LNCaP clone FGC (cell line): ENCODE measurements around the gene CCDC112.
A peak's percentile ranks its signal among the peaks of the same experiment; 100 is the strongest.
"Not testable (repeated sequence)": the region's sequence is repeated elsewhere in the genome, so short reads cannot be mapped to it uniquely, and the experiment has no call there.

Experiments
- DNase-seq: peaks from one replicate; pipeline ENCODE4 v3.0.0-alpha.2; 2011; ENCODE audit warnings: low read depth
- H3K4me3 ChIP-seq: 2 replicates; pipeline ENCODE4 v1.5.1; 2011; ENCODE audit warnings: mild to moderate bottlenecking, low read depth, low read length, control low read depth
- CTCF ChIP-seq: IDR thresholded peaks from 2 replicates; pipeline ENCODE4 v1.5.1; 2012; ENCODE audit warnings: mild to moderate bottlenecking; ENCODE audit not compliant: control insufficient read depth, insufficient read depth; ENCODE audit errors: extremely low read depth

Gene CCDC112

DNA sequence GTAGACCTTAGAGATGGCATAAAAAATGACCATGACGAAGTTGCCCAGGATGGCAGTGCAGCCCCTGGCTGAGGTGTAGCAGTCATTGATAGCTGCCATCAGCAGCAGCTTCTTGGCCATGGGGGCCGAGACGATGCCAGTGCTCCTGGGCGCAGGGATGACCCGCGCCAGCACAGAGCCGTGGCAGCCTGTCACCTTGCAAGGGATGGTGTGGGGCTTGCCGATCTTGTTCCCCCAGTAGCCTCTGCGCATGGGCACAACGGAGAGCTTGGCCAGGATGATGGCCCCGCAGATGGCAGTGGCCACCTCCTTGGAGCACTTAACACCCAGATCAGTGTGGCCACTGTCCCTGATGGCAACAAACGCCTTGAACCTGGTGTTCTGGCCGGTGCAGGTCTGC is 31.7 kb downstream of the CCDC112 start:
- DNase-seq: no peak
- TF ChIP-seq CTCF: no peak
- no peak overlapping the region for H3K4me3 ChIP-seq

DNA sequence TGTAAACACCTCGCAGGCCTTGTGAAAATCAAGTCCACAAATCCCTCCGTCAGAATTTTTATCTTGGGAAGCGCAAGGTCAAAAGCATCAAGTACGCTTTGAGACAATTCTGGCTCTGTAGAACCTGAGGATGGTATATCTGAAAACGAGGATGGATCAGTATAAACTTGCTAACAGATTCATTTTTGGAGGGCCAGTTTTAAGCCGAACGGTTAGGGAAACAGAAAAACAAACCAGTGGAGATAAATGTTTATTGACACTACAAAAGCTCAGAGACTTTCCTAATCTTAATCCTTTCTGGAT is 33.4 kb downstream of the CCDC112 start:
- H3K4me3 ChIP-seq: peak overlapping the region; percentile 79
- TF ChIP-seq CTCF: no peak
- DNase-seq: no peak

DNA sequence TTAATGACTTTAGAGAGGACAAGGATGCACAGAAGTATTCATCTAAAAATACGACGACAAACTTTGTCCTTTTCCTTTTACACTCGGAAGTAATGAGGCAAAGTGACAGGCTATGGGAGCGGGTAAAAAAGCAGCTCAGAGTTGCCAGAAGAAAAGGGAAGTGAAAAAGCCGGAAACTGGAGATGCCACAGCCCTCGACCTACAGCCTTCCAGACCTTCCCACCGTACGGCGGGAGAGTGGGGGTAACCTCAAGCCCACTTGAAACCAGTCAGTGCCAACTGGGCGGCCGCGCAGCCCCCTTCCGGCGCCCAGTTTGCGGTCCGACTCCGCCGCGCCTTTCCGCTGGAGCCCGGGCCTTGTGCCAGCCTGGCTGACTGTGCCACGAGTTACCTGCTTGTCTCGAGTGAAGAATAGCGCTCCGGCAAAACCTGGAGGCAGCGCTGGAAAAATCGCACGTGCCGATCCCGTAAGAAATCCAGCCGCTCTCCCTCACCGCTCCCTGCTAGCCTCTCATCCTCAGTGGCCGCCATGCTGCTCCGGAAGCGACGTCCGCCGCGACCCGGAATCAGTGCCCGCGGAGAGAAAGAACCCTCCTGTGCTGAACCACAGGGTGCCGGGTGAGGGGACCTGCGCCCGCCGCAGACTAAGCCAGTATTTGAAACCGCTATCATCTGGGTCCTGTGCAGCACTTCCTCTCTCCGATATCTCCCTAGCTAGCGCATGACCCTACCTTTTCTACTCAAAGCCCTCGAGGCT is 34.0 kb downstream of the CCDC112 start, which contains the start of gene PGGT1B:
Gene PGGT1B, minus strand, starts transcription at position 557 of the 757 bp plus-strand sequence. Its CDS starts 26 bp downstream, at position 531.
- peak within 1 kb of the TSS; percentile 79 for H3K4me3 ChIP-seq
- TF ChIP-seq CTCF: no peak
- no peak for DNase-seq

- H3K4me3 ChIP-seq: peak overlapping the region; percentile 79
- no peak for TF ChIP-seq CTCF
- no peak for DNase-seq
Observed at GRCh38 chr5:115262011-115262320, 34.5 kb downstream of the CCDC112 start.

DNA sequence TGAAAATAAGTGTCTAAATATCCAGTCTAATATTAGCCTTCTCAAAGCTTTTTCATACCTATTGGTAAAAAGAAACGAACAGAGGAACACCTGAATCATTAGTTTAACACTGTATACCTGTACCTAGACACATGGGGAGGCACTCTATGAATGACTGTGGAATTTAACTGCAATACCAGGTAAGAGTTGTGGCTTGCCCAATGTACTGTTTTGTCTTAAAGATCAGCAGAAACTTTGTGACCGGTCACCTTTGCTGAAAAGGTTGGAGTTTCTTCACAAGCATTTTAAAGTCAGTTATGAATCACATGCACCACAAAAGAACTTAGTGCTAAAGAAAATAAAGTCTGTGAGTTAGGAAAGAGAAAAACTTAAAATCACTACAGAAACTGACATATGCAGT is 36.2 kb downstream of the CCDC112 start:
- no peak for TF ChIP-seq CTCF
- no peak for DNase-seq
- H3K4me3 ChIP-seq: no peak overlapping the region

DNA sequence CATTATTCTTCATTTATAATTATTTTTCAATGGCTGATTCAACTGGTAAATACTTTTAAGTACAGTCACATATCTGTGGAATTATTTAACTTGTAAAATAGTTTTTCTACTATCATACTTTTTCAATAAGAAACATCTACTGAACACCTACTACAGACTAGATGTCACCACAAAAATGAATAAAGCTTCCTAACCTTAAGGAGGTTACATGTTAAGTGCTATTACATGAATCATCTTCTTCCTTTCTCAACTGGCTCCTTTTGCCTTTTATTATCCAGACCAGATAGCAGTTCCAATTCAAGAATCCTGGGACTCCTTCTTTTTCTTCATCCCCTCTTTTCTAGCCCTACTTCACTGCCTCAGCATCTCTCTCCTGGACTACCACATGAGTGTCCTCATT is 38.5 kb downstream of the CCDC112 start:
- H3K4me3 ChIP-seq: no peak overlapping the region
- no peak for DNase-seq
- no peak for TF ChIP-seq CTCF

- DNase-seq, H3K4me3 ChIP-seq: not testable (repeated sequence)
Observed at GRCh38 chr5:115249379-115249778, 47.1 kb downstream of the CCDC112 start.
